ENCODE results near the gene AP1G2.

AP1G2 gene

GRCh38 chr14:23524954-23525353 lies 42.6 kb downstream of the AP1G2 start:
- no peak for TF ChIP-seq CTCF (IDR thresholded peaks at IDR 0.05; ENCODE audit: insufficient read depth, missing control alignments)
- FAIRE-seq (no peak), DNase-seq (ENCODE audit: insufficient read length, low spot score) (no peak)

GRCh38 chr14:23523229-23524016 lies 44.2 kb downstream of the AP1G2 start:
- DNase-seq (ENCODE audit: insufficient read length, low spot score) (no peak), FAIRE-seq (no peak)
- TF ChIP-seq CTCF (IDR thresholded peaks at IDR 0.05; ENCODE audit: insufficient read depth, missing control alignments): no peak

GRCh38 chr14:23522643-23523198 lies 44.9 kb downstream of the AP1G2 start:
- no peak for TF ChIP-seq CTCF (IDR thresholded peaks at IDR 0.05; ENCODE audit: insufficient read depth, missing control alignments)
- no peak for FAIRE-seq
- no peak for DNase-seq (ENCODE audit: insufficient read length, low spot score)

DNA sequence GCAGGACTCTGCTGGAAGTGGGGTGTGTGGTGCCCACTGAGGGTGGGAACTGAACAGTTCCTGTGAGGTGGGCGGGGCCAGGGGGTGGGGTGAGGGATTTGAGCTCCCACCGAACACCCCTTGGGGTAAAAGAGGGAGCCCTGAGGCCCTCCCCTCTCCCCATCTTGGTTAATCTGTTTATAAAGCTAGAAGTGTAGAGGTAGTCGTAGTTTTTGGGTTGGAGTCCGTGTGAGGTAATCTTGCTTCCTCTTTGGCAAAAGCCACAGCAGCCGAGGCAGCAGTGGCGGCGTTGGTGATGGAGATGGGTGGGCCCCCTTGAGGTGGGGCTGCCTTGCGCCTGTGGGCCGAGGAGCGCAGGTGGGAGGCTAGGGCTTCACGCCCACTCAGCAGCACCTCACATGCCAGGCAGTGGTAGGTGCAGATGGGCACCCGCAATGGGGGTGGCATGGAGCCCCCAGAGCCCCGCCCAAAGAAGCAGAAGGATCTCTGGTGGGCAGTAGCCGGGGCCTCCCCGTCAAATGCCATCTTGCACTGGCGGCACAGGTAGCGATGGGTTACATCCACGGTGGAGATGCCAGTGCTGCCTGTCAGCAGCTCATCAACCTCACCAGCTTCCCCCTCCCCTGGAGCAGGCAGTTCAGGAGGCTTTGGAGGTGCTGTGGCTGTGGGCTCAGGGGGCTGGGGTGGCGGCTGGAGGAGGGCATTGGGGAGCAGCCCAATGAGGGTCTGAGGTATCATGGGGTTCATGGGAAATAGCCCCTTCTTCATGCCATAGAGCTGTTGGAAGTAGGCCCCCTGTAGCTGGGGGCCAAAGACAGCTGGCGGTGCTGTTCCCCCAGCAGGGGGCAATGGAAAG lies 45.6 kb downstream of the AP1G2 start:
- DNase-seq (ENCODE audit: insufficient read length, low spot score): no peak
- no peak for FAIRE-seq
- no peak for TF ChIP-seq CTCF (IDR thresholded peaks at IDR 0.05; ENCODE audit: insufficient read depth, missing control alignments)

DNA sequence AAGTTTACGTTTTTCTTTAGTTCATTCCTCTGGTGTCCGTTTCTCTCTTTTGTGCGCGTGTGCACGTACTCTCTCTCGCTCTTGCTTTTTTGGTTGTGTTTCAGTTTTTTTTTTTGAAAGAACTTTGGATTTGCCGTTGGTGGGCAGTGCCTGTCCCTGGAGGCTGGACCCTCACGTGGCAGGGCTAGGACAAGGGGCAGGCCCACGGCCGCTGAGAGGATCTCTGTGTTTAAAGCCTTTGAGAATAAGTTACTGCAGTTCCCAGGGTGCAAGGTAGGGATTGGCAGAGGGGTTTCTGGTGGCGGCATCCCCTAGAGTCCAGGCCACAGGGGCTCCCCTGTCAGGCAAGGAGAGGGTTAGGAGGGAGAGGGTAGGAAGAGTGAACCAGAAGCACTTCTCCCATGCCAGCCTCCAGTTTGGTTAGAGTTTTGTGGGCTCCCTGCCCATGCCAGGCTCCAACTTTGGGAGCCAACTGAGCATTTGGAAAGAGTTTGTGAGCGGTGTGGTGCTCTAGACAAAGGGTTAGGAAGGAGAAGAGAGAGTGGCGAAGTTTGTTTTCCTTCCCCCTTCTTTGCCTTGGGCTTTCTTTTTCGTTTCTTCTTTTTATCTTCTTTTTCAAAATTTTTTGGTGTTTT lies 46.6 kb downstream of the AP1G2 start:
- no peak for TF ChIP-seq CTCF (IDR thresholded peaks at IDR 0.05; ENCODE audit: insufficient read depth, missing control alignments)
- no peak for FAIRE-seq
- no peak for DNase-seq (ENCODE audit: insufficient read length, low spot score)

- no peak for TF ChIP-seq CTCF (IDR thresholded peaks at IDR 0.05; ENCODE audit: insufficient read depth, missing control alignments)
- no peak for DNase-seq (ENCODE audit: insufficient read length, low spot score)
- no peak for FAIRE-seq
Measured at GRCh38 chr14:23518709-23519108, 48.9 kb downstream of the AP1G2 start.
